Measurements from ENCODE around the gene MAP2K5. TPM values are rescaled to one million over a fixed set of nuclear protein-coding genes. Genes with fewer than 3 reads are reported as not detected.

MAP2K5 gene
- total and polyA plus RNA-seq, 4 donors: 3.8 to 6.4 (median 5.6) TPM

- H3K4me3 ChIP-seq (ENCODE audit: low read depth in 1 of 3, low read length in 3 of 3): no peak overlapping the region
- TF ChIP-seq, protein P1, sequence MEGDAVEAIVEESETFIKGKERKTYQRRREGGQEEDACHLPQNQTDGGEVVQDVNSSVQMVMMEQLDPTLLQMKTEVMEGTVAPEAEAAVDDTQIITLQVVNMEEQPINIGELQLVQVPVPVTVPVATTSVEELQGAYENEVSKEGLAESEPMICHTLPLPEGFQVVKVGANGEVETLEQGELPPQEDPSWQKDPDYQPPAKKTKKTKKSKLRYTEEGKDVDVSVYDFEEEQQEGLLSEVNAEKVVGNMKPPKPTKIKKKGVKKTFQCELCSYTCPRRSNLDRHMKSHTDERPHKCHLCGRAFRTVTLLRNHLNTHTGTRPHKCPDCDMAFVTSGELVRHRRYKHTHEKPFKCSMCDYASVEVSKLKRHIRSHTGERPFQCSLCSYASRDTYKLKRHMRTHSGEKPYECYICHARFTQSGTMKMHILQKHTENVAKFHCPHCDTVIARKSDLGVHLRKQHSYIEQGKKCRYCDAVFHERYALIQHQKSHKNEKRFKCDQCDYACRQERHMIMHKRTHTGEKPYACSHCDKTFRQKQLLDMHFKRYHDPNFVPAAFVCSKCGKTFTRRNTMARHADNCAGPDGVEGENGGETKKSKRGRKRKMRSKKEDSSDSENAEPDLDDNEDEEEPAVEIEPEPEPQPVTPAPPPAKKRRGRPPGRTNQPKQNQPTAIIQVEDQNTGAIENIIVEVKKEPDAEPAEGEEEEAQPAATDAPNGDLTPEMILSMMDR (IDR thresholded peaks at IDR 0.05; ENCODE audit: low read depth, low read length, missing input control): no peak
- TF ChIP-seq ZBTB33 (IDR thresholded peaks at IDR 0.05) (no peak), FOXA1 (IDR thresholded peaks at IDR 0.05) (no peak), YY1 (IDR thresholded peaks at IDR 0.05) (no peak), NR2F2 (IDR thresholded peaks at IDR 0.05) (no peak)
- H3K4me1 ChIP-seq (ENCODE audit: control insufficient read depth in 4 of 4, insufficient read depth in 4 of 4, low read length in 3 of 4): no peaks in the 10 kb centered on the region
- H3K9ac ChIP-seq (ENCODE audit: low read depth in 1 of 2, low read length in 2 of 2): no peak overlapping the region
- H3K9me3 ChIP-seq (ENCODE audit: control insufficient read depth in 4 of 4, low read length in 3 of 4): no peaks in the 10 kb centered on the region
- DNase-seq (ENCODE audit: low spot score): no peak
- 92% methylated on average over 2 of the region's 2 CpGs for WGBS
- no peak overlapping the region for H3K27ac ChIP-seq (ENCODE audit: low read depth in 1 of 2, low read length in 2 of 2)
- H3K36me3 ChIP-seq (ENCODE audit: control insufficient read depth in 4 of 4, insufficient read depth in 3 of 4, low read depth in 1 of 4, low read length in 3 of 4): peaks cover 0 to 3% (median 1%) of the 10 kb centered on the region in 4 donors
- no peaks in the 10 kb centered on the region for H3K27me3 ChIP-seq (ENCODE audit: control insufficient read depth in 4 of 4, insufficient read depth in 4 of 4, low read length in 3 of 4)
Measured at GRCh38 chr15:67700023-67700422, 157.5 kb downstream of the MAP2K5 start.

GRCh38 chr15:67701669-67702068 is 159.2 kb downstream of the MAP2K5 start:
- Histone ChIP-seq H3K36me3 (ENCODE audit: control insufficient read depth in 4 of 4, insufficient read depth in 3 of 4, low read depth in 1 of 4, low read length in 3 of 4) (peaks cover 0 to 4% (median 1%) of the 10 kb centered on the region in 4 donors), H3K4me1 (ENCODE audit: control insufficient read depth in 4 of 4, insufficient read depth in 4 of 4, low read length in 3 of 4) (no peaks in the 10 kb centered on the region), H3K4me3 (ENCODE audit: low read depth in 1 of 3, low read length in 3 of 3) (no peak overlapping the region), H3K27ac (ENCODE audit: low read depth in 1 of 2, low read length in 2 of 2) (no peak overlapping the region), H3K27me3 (ENCODE audit: control insufficient read depth in 4 of 4, insufficient read depth in 4 of 4, low read length in 3 of 4) (no peaks in the 10 kb centered on the region), H3K9me3 (ENCODE audit: control insufficient read depth in 4 of 4, low read length in 3 of 4) (no peaks in the 10 kb centered on the region), H3K9ac (ENCODE audit: low read depth in 1 of 2, low read length in 2 of 2) (no peak overlapping the region)
- 97% methylated on average over 2 of the region's 2 CpGs for WGBS
- TF ChIP-seq GABPA (IDR thresholded peaks at IDR 0.05 in 1 of 2, conservative IDR thresholded peaks at IDR 0.05 in 1 of 2) (no peak), RXRA (IDR thresholded peaks at IDR 0.05) (no peak), EGR1 (IDR thresholded peaks at IDR 0.05; ENCODE audit: low read depth in 2 of 2) (no peak), ZBTB33 (IDR thresholded peaks at IDR 0.05) (no peak), HNF4G (IDR thresholded peaks at IDR 0.05) (no peak), MAX (IDR thresholded peaks at IDR 0.05) (no peak), JUND (IDR thresholded peaks at IDR 0.05) (no peak)
- TF ChIP-seq, protein P2, sequence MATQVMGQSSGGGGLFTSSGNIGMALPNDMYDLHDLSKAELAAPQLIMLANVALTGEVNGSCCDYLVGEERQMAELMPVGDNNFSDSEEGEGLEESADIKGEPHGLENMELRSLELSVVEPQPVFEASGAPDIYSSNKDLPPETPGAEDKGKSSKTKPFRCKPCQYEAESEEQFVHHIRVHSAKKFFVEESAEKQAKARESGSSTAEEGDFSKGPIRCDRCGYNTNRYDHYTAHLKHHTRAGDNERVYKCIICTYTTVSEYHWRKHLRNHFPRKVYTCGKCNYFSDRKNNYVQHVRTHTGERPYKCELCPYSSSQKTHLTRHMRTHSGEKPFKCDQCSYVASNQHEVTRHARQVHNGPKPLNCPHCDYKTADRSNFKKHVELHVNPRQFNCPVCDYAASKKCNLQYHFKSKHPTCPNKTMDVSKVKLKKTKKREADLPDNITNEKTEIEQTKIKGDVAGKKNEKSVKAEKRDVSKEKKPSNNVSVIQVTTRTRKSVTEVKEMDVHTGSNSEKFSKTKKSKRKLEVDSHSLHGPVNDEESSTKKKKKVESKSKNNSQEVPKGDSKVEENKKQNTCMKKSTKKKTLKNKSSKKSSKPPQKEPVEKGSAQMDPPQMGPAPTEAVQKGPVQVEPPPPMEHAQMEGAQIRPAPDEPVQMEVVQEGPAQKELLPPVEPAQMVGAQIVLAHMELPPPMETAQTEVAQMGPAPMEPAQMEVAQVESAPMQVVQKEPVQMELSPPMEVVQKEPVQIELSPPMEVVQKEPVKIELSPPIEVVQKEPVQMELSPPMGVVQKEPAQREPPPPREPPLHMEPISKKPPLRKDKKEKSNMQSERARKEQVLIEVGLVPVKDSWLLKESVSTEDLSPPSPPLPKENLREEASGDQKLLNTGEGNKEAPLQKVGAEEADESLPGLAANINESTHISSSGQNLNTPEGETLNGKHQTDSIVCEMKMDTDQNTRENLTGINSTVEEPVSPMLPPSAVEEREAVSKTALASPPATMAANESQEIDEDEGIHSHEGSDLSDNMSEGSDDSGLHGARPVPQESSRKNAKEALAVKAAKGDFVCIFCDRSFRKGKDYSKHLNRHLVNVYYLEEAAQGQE (IDR thresholded peaks at IDR 0.05): no peak
- DNase-seq (ENCODE audit: low spot score): no peak

Data from liver (tissue), 9 donors.